Measurements from ENCODE around the gene JAG1.

DNA sequence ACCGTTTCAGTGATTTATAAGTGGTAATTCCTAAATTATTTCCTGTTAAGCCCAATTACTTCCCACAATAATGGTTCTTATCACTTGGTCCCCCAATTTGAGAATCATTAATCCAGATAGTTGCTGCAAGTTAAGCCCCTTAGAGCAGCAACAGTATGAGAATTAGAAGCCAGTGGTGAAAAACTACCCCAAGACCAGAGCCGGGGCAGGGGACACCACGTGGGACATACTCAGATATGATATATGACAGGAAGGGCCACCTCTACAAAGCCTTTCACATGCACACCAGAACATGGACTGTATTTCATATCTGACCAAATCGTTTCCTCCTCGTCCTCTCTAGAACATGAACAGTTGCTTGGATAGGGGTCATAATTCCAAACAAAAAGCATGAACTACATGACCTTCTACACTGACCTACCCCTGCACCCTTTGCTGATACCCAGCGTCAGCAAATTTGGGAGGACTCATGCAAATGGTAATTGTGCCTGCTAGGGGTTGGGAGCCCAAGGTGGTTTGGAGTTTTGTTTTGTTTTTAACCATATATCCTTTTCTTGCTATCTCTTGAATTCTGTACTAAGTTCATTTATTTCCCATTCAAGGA lies 3.9 kb downstream of the JAG1 start:
- TF ChIP-seq, protein P1, sequence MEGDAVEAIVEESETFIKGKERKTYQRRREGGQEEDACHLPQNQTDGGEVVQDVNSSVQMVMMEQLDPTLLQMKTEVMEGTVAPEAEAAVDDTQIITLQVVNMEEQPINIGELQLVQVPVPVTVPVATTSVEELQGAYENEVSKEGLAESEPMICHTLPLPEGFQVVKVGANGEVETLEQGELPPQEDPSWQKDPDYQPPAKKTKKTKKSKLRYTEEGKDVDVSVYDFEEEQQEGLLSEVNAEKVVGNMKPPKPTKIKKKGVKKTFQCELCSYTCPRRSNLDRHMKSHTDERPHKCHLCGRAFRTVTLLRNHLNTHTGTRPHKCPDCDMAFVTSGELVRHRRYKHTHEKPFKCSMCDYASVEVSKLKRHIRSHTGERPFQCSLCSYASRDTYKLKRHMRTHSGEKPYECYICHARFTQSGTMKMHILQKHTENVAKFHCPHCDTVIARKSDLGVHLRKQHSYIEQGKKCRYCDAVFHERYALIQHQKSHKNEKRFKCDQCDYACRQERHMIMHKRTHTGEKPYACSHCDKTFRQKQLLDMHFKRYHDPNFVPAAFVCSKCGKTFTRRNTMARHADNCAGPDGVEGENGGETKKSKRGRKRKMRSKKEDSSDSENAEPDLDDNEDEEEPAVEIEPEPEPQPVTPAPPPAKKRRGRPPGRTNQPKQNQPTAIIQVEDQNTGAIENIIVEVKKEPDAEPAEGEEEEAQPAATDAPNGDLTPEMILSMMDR (conservative IDR thresholded peaks at IDR 0.05): no peak
- no peak for TF ChIP-seq ZFX (IDR thresholded peaks at IDR 0.05)

All from C4-2B (cell line).